ENCODE data around the gene AGAP3. TPM values are rescaled to one million over a fixed set of nuclear protein-coding genes. Genes with fewer than 3 reads are reported as not detected.

AGAP3 gene
- polyA plus RNA-seq, 3 donors: 6.4 to 133 (median 6.8) TPM

DNA sequence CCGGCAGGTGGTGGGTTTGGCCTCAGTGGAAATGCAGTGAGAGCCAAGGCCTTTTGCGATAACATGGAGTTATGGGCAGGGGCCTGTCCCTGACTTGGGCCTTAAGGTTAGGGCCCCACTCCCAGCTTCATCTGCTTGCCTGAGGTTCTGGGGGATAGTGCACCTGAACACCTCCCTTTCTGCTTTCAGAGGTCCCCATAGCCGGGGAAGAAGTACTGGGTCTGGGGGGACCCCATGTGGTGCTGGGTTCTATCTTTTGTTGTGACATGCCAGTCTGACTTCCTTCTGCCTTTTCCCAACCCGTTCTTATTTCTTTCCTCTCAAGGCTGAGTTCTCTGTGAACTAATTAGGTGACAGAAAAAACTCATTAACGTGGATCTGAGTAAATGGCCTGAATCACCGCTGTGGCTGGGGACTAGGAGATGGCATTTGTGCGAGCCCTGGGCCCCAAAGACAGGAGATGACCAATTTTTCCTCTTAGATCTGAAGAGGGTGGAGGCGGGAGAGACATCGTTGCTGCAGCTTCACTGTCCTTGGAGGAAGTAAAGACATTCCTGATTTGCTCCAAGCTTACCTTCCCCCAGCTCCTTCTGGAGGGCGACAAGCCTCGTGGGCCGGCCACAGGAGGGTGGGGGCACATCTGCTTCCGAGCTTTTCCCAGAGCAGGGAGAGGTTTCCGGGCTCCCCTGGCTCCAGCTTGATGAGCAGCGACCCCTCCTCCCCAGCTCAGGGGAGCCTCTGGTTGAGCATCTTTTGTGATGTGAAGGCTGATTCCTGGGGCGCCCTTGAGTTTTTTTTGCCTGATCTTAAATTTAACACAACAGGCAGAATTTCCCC lies 2.0 kb downstream of the AGAP3 start:
- Histone ChIP-seq H3K9ac (ENCODE audit: insufficient read depth, low read length, poor library complexity, severe bottlenecking) (peak overlapping the region; percentile 90), H3K4me2 (replicated peaks; ENCODE audit: extremely low read depth, low read length, poor library complexity, severe bottlenecking) (peak overlapping the region; percentile 92), H3K27ac (ENCODE audit: low read depth in 1 of 2, low read length in 2 of 2) (peak overlapping the region; percentile 97 to 99), H3K79me2 (ENCODE audit: insufficient read depth, low read length) (peaks cover 44% of the 10 kb centered on the region), H2AFZ (ENCODE audit: insufficient read depth, low read depth, low read length, poor library complexity, severe bottlenecking) (no peak overlapping the region), H3K4me3 (replicated peaks in 1 of 3; ENCODE audit: low read depth in 2 of 3, low read length in 3 of 3) (peak overlapping the region; percentile 73 to 98 (median 95)), H3K27me3 (ENCODE audit: control insufficient read depth in 2 of 2, insufficient read depth in 2 of 2, low read length in 2 of 2) (no peaks in the 10 kb centered on the region), H3K36me3 (replicated peaks in 1 of 2; ENCODE audit: control insufficient read depth in 1 of 2, insufficient read depth in 2 of 2, low read length in 2 of 2) (peaks cover 2 to 7% of the 10 kb centered on the region in 2 donors), H3K4me1 (ENCODE audit: control insufficient read depth in 1 of 2, insufficient read depth in 2 of 2, low read length in 2 of 2) (peaks cover 53 to 71% of the 10 kb centered on the region in 2 donors), H3K9me3 (replicated peaks in 1 of 2; ENCODE audit: control insufficient read depth in 1 of 2, insufficient read depth in 1 of 2, low read length in 2 of 2) (no peaks in the 10 kb centered on the region), H4K20me1 (ENCODE audit: insufficient read depth, low read length) (peaks cover 62% of the 10 kb centered on the region)
- Mint-ChIP-seq H3K4me3 (peak overlapping the region; percentile 90 to 94), H3K27ac (peak overlapping the region; percentile 99 to 100 (median 99)), H3K27me3 (ENCODE audit: low read depth in 3 of 3) (peaks cover 0 to 2% (median 0%) of the 10 kb centered on the region in 3 donors), H3K36me3 (peaks cover 19 to 20% of the 10 kb centered on the region in 2 donors), H3K9me3 (peaks cover 0 to 3% (median 0%) of the 10 kb centered on the region in 7 donors), H3K4me1 (peaks cover 59% of the 10 kb centered on the region)
- DNase-seq: peak; percentile 40 to 63 (median 51)
- intact Hi-C loops (cut with micrococcal nuclease): loop anchor here in 1 of 2 donors (2.0 to 10.0 kb wide), 4 partner anchors 29 to 713 kb away; partner anchors contain the start of genes ABCB8, SLC4A2 and ZNF775
- 21% methylated on average over 6 of the region's 16 CpGs for WGBS (ENCODE audit: insufficient coverage)
- TF ChIP-seq, protein P1, sequence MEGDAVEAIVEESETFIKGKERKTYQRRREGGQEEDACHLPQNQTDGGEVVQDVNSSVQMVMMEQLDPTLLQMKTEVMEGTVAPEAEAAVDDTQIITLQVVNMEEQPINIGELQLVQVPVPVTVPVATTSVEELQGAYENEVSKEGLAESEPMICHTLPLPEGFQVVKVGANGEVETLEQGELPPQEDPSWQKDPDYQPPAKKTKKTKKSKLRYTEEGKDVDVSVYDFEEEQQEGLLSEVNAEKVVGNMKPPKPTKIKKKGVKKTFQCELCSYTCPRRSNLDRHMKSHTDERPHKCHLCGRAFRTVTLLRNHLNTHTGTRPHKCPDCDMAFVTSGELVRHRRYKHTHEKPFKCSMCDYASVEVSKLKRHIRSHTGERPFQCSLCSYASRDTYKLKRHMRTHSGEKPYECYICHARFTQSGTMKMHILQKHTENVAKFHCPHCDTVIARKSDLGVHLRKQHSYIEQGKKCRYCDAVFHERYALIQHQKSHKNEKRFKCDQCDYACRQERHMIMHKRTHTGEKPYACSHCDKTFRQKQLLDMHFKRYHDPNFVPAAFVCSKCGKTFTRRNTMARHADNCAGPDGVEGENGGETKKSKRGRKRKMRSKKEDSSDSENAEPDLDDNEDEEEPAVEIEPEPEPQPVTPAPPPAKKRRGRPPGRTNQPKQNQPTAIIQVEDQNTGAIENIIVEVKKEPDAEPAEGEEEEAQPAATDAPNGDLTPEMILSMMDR (IDR thresholded peaks at IDR 0.05): no peak

GRCh38 chr7:151088856-151089699 lies 2.8 kb downstream of the AGAP3 start:
- no peak overlapping the region for H2AFZ ChIP-seq (ENCODE audit: insufficient read depth, low read depth, low read length, poor library complexity, severe bottlenecking)
- peak; percentile 96 to 99 (median 96) for DNase-seq
- H3K27me3 ChIP-seq (ENCODE audit: control insufficient read depth in 2 of 2, insufficient read depth in 2 of 2, low read length in 2 of 2): no peaks in the 10 kb centered on the region
- peaks cover 19 to 21% of the 10 kb centered on the region in 2 donors for H3K36me3 Mint-ChIP-seq
- TF ChIP-seq, protein P1 (IDR thresholded peaks at IDR 0.05): no peak
- peak overlapping the region; percentile 99 to 100 (median 99) for H3K27ac Mint-ChIP-seq
- H3K36me3 ChIP-seq (replicated peaks in 1 of 2; ENCODE audit: control insufficient read depth in 1 of 2, insufficient read depth in 2 of 2, low read length in 2 of 2): peaks cover 2 to 15% of the 10 kb centered on the region in 2 donors
- H3K27ac ChIP-seq (ENCODE audit: low read depth in 1 of 2, low read length in 2 of 2): peak overlapping the region; percentile 97 to 99
- under 1% methylated on average over 25 of the region's 30 CpGs for WGBS (ENCODE audit: insufficient coverage)
- intact Hi-C loops (cut with micrococcal nuclease): loop anchor here in 1 of 2 donors (2.0 to 10.0 kb wide), 4 partner anchors 30 to 714 kb away; partner anchors contain the start of genes ABCB8, SLC4A2 and ZNF775
- peak overlapping the region; percentile 92 for H3K4me2 ChIP-seq (replicated peaks; ENCODE audit: extremely low read depth, low read length, poor library complexity, severe bottlenecking)
- H3K4me1 ChIP-seq (ENCODE audit: control insufficient read depth in 1 of 2, insufficient read depth in 2 of 2, low read length in 2 of 2): peaks cover 47 to 62% of the 10 kb centered on the region in 2 donors
- peaks cover 70% of the 10 kb centered on the region for H4K20me1 ChIP-seq (ENCODE audit: insufficient read depth, low read length)
- H3K4me1 Mint-ChIP-seq: peaks cover 53% of the 10 kb centered on the region
- H3K4me3 ChIP-seq (replicated peaks in 1 of 3; ENCODE audit: low read depth in 2 of 3, low read length in 3 of 3): peak overlapping the region; percentile 40 to 95 (median 73)
- H3K9me3 Mint-ChIP-seq: peaks cover 0 to 3% (median 0%) of the 10 kb centered on the region in 7 donors
- peaks cover 0 to 2% (median 0%) of the 10 kb centered on the region in 3 donors for H3K27me3 Mint-ChIP-seq (ENCODE audit: low read depth in 3 of 3)
- no peaks in the 10 kb centered on the region for H3K9me3 ChIP-seq (replicated peaks in 1 of 2; ENCODE audit: control insufficient read depth in 1 of 2, insufficient read depth in 1 of 2, low read length in 2 of 2)
- H3K4me3 Mint-ChIP-seq: peak overlapping the region; percentile 90 to 94
- peaks cover 52% of the 10 kb centered on the region for H3K79me2 ChIP-seq (ENCODE audit: insufficient read depth, low read length)
- peak overlapping the region; percentile 90 for H3K9ac ChIP-seq (ENCODE audit: insufficient read depth, low read length, poor library complexity, severe bottlenecking)

Measured in CD14-positive monocyte (primary cell).